ENCODE measurements around the gene MTMR2. TPM values are rescaled to one million over a fixed set of nuclear protein-coding genes. Genes with fewer than 3 reads are reported as not detected.

Gene MTMR2
- total and polyA plus RNA-seq, 2 donors (not counting 1 experiment from before 2014, with no cell fraction given): 29.2 to 48.2 TPM

DNA sequence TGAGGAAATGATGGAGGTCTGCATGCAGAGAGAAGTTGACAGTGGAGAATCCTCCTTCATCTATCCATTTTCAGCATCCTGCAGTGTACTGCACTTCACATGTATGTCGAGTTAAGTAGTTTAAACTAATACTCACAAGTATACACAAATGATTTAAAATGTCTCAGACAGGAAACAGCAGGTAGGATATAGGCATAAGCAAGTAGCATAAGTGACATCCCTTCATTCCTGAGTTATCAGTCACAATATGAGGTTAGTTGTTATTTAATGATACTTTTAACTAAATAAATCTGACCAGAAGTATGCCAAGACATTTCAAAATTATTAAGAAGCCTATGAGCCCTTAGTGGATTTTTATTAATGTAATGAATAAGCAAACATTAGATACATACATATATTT lies 37.4 kb downstream of the MTMR2 start:
- H3K79me2 ChIP-seq (ENCODE audit: control insufficient read depth, insufficient read depth, low read length): peaks cover 2% of the 10 kb centered on the region
- H4K20me1 ChIP-seq (ENCODE audit: control insufficient read depth, extremely low read depth, insufficient read depth, low read length): no peaks in the 10 kb centered on the region
- no peaks in the 10 kb centered on the region for H3K4me1 ChIP-seq (ENCODE audit: control insufficient read depth, extremely low read depth, insufficient read depth, low read length)
- H3K4me3 ChIP-seq (replicated peaks in 1 of 4; ENCODE audit: control extremely low read depth in 1 of 4, insufficient read depth in 1 of 4, low read depth in 3 of 4, low read length in 4 of 4): no peak overlapping the region
- H3K4me2 ChIP-seq (ENCODE audit: extremely low read depth, insufficient read depth, low read length): no peak overlapping the region
- TF ChIP-seq, protein P1, sequence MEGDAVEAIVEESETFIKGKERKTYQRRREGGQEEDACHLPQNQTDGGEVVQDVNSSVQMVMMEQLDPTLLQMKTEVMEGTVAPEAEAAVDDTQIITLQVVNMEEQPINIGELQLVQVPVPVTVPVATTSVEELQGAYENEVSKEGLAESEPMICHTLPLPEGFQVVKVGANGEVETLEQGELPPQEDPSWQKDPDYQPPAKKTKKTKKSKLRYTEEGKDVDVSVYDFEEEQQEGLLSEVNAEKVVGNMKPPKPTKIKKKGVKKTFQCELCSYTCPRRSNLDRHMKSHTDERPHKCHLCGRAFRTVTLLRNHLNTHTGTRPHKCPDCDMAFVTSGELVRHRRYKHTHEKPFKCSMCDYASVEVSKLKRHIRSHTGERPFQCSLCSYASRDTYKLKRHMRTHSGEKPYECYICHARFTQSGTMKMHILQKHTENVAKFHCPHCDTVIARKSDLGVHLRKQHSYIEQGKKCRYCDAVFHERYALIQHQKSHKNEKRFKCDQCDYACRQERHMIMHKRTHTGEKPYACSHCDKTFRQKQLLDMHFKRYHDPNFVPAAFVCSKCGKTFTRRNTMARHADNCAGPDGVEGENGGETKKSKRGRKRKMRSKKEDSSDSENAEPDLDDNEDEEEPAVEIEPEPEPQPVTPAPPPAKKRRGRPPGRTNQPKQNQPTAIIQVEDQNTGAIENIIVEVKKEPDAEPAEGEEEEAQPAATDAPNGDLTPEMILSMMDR (conservative IDR thresholded peaks at IDR 0.05 in 1 of 2, IDR thresholded peaks at IDR 0.05 in 1 of 2; ENCODE audit: low read depth in 1 of 2, low read length in 2 of 2): no peak
- TF ChIP-seq EZH2 (IDR thresholded peaks at IDR 0.05; ENCODE audit: low read length, missing control alignments): no peak
- no peaks in the 10 kb centered on the region for H3K9me3 ChIP-seq (ENCODE audit: control insufficient read depth, insufficient read depth, low read depth, low read length)
- H2AFZ ChIP-seq (ENCODE audit: low read length): no peak overlapping the region
- no peaks in the 10 kb centered on the region for H3K36me3 ChIP-seq (ENCODE audit: control insufficient read depth, insufficient read depth, low read length)
- H3K9ac ChIP-seq (ENCODE audit: insufficient read depth, low read length): no peak overlapping the region
- DNase-seq (ENCODE audit: low read depth in 2 of 2): no peak
- H3K27me3 ChIP-seq (ENCODE audit: control insufficient read depth, insufficient read depth, low read length): no peaks in the 10 kb centered on the region
- H3K27ac ChIP-seq (ENCODE audit: insufficient read depth, low read length): no peak overlapping the region

DNA sequence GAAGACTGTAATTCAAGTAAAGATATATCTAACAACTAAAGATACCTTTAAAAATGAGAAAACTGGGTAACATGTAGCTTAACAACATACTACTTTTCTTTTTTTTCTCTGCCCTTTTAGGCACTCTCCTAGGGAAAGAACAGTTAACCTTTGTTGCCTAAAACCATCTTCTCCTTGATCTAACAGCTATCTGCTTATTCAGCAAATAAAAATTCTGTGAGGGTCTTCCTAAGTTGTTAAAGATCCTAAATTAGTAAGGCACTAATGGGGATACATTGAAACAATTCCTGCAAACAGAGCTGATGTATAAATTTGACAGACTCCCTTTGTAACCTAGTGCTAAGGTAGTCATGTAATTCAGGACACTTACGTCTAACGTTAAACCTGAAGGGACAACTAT lies 39.1 kb downstream of the MTMR2 start:
- Histone ChIP-seq H3K4me3 (replicated peaks in 1 of 4; ENCODE audit: control extremely low read depth in 1 of 4, insufficient read depth in 1 of 4, low read depth in 3 of 4, low read length in 4 of 4) (no peak overlapping the region), H3K9ac (ENCODE audit: insufficient read depth, low read length) (no peak overlapping the region), H4K20me1 (ENCODE audit: control insufficient read depth, extremely low read depth, insufficient read depth, low read length) (no peaks in the 10 kb centered on the region), H3K79me2 (ENCODE audit: control insufficient read depth, insufficient read depth, low read length) (no peaks in the 10 kb centered on the region), H2AFZ (ENCODE audit: low read length) (no peak overlapping the region), H3K27ac (ENCODE audit: insufficient read depth, low read length) (no peak overlapping the region), H3K4me1 (ENCODE audit: control insufficient read depth, extremely low read depth, insufficient read depth, low read length) (no peaks in the 10 kb centered on the region), H3K36me3 (ENCODE audit: control insufficient read depth, insufficient read depth, low read length) (no peaks in the 10 kb centered on the region), H3K9me3 (ENCODE audit: control insufficient read depth, insufficient read depth, low read depth, low read length) (no peaks in the 10 kb centered on the region), H3K27me3 (ENCODE audit: control insufficient read depth, insufficient read depth, low read length) (no peaks in the 10 kb centered on the region), H3K4me2 (ENCODE audit: extremely low read depth, insufficient read depth, low read length) (no peak overlapping the region)
- TF ChIP-seq, protein P1 (conservative IDR thresholded peaks at IDR 0.05 in 1 of 2, IDR thresholded peaks at IDR 0.05 in 1 of 2; ENCODE audit: low read depth in 1 of 2, low read length in 2 of 2): no peak
- no peak for TF ChIP-seq EZH2 (IDR thresholded peaks at IDR 0.05; ENCODE audit: low read length, missing control alignments)
- DNase-seq (ENCODE audit: low read depth in 2 of 2): no peak

DNA sequence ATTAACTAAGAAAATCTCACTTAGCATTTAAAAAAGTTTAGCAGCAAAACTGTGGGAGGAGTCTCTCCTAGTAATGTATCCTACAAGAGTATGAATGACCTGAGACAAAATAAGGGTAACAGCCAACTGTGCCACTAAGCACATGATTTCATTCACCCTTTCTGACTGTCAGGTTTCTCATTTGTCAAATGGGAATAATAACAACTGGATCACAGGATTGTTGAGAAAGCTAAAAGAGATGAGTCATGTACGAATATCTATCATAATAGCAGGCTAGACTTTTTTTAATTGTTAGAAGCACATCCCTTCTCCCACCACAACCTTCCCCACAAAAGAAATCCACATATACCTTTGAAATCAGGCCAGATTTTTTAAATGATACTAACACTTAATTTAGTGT lies 39.5 kb downstream of the MTMR2 start:
- Histone ChIP-seq H3K27me3 (ENCODE audit: control insufficient read depth, insufficient read depth, low read length) (no peaks in the 10 kb centered on the region), H3K36me3 (ENCODE audit: control insufficient read depth, insufficient read depth, low read length) (no peaks in the 10 kb centered on the region), H3K27ac (ENCODE audit: insufficient read depth, low read length) (no peak overlapping the region), H3K9ac (ENCODE audit: insufficient read depth, low read length) (no peak overlapping the region), H3K79me2 (ENCODE audit: control insufficient read depth, insufficient read depth, low read length) (no peaks in the 10 kb centered on the region), H4K20me1 (ENCODE audit: control insufficient read depth, extremely low read depth, insufficient read depth, low read length) (no peaks in the 10 kb centered on the region), H3K4me1 (ENCODE audit: control insufficient read depth, extremely low read depth, insufficient read depth, low read length) (peaks cover under 1% of the 10 kb centered on the region), H2AFZ (ENCODE audit: low read length) (no peak overlapping the region), H3K4me2 (ENCODE audit: extremely low read depth, insufficient read depth, low read length) (no peak overlapping the region), H3K9me3 (ENCODE audit: control insufficient read depth, insufficient read depth, low read depth, low read length) (no peaks in the 10 kb centered on the region), H3K4me3 (replicated peaks in 1 of 4; ENCODE audit: control extremely low read depth in 1 of 4, insufficient read depth in 1 of 4, low read depth in 3 of 4, low read length in 4 of 4) (no peak overlapping the region)
- no peak for TF ChIP-seq EZH2 (IDR thresholded peaks at IDR 0.05; ENCODE audit: low read length, missing control alignments)
- TF ChIP-seq, protein P1 (conservative IDR thresholded peaks at IDR 0.05 in 1 of 2, IDR thresholded peaks at IDR 0.05 in 1 of 2; ENCODE audit: low read depth in 1 of 2, low read length in 2 of 2): no peak
- DNase-seq (ENCODE audit: low read depth in 2 of 2): peak; percentile 70 to 87

Measured in fibroblast of lung (primary cell).